ENCODE results near the gene CYP2R1.

DNA sequence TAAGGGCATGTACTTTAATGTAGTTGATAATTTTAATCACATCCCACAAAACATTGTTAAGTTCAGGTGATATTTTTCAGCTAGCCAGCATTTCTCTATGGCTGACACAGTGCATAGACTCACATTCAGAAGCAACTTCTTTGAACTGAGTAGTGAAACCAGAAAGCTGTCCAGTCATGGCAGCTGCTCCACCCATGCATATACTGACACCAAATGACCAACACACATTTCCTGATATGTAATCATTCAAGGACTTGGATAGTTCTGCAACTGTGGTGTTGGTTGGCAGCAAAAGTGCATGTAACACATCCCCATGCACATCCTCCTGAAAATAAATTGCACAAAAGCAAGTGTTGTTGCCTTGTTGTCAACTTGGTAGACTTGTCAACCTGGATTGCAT is 40.4 kb upstream of the CYP2R1 start:
- TF ChIP-seq POLR2A (IDR thresholded peaks at IDR 0.05; ENCODE audit: low read depth, low read length) (no peak), POLR2AphosphoS5 (IDR thresholded peaks at IDR 0.05; ENCODE audit: insufficient read depth, low read depth, low read length) (no peak)
- TF ChIP-seq, protein P1, sequence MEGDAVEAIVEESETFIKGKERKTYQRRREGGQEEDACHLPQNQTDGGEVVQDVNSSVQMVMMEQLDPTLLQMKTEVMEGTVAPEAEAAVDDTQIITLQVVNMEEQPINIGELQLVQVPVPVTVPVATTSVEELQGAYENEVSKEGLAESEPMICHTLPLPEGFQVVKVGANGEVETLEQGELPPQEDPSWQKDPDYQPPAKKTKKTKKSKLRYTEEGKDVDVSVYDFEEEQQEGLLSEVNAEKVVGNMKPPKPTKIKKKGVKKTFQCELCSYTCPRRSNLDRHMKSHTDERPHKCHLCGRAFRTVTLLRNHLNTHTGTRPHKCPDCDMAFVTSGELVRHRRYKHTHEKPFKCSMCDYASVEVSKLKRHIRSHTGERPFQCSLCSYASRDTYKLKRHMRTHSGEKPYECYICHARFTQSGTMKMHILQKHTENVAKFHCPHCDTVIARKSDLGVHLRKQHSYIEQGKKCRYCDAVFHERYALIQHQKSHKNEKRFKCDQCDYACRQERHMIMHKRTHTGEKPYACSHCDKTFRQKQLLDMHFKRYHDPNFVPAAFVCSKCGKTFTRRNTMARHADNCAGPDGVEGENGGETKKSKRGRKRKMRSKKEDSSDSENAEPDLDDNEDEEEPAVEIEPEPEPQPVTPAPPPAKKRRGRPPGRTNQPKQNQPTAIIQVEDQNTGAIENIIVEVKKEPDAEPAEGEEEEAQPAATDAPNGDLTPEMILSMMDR (IDR thresholded peaks at IDR 0.05; ENCODE audit: extremely low read depth in 1 of 2, insufficient read depth in 1 of 2, low read depth in 1 of 2, low read length in 2 of 2) = no peak
